Coronary artery (tissue), 2 donors: ENCODE data around the gene FEZ2.

Source experiments
- DNase-seq: peaks from one replicate; pipeline ENCODE4 v3.0.0-alpha.2; 2017; ENCODE audit warnings: low spot score
- H3K27ac ChIP-seq, 2 donors: fragments of 200-600 bp; sonication (generic); one replicate each; pipeline ENCODE4 v1.5.1; 2016 to 2019
- H3K4me3 ChIP-seq: fragments of 200-600 bp; sonication (generic); 2 replicates; pipeline ENCODE4 v1.5.1; 2016; ENCODE audit warnings: mild to moderate bottlenecking, moderate library complexity
- CTCF ChIP-seq: fragments of 200-600 bp; sonication (generic); IDR thresholded peaks from one replicate; pipeline ENCODE4 v1.5.1; 2019; ENCODE audit warnings: antibody characterized with exemption

FEZ2 gene

GRCh38 chr2:36569267-36569856, 28.6 kb downstream of the FEZ2 start:
- TF ChIP-seq CTCF, result no peak
- DNase-seq, result no peak
- no peak overlapping the region for H3K27ac ChIP-seq
- no peak overlapping the region for H3K4me3 ChIP-seq

- DNase-seq, result no peak
- Histone ChIP-seq H3K4me3 (no peak overlapping the region), H3K27ac (no peak overlapping the region)
- TF ChIP-seq CTCF, result no peak
Measured at GRCh38 chr2:36568516-36569246, 29.3 kb downstream of the FEZ2 start.

- H3K27ac ChIP-seq, result no peak overlapping the region
- H3K4me3 ChIP-seq, result no peak overlapping the region
- no peak for TF ChIP-seq CTCF
- DNase-seq, result no peak
Measured at GRCh38 chr2:36567711-36568408, 30.1 kb downstream of the FEZ2 start.

- no peak for DNase-seq
- Histone ChIP-seq H3K4me3 (no peak overlapping the region), H3K27ac (no peak overlapping the region)
- no peak for TF ChIP-seq CTCF
Measured at GRCh38 chr2:36566887-36567286, 31.1 kb downstream of the FEZ2 start.

- TF ChIP-seq CTCF, result no peak
- Histone ChIP-seq H3K4me3 (no peak overlapping the region), H3K27ac (no peak overlapping the region)
- DNase-seq, result no peak
Measured at GRCh38 chr2:36565712-36566111, 32.3 kb downstream of the FEZ2 start.

GRCh38 chr2:36564377-36564930, 33.5 kb downstream of the FEZ2 start:
- Histone ChIP-seq H3K4me3 (no peak overlapping the region), H3K27ac (no peak overlapping the region)
- TF ChIP-seq CTCF, result no peak
- no peak for DNase-seq
